ENCODE data around the gene URGCP.

DNA sequence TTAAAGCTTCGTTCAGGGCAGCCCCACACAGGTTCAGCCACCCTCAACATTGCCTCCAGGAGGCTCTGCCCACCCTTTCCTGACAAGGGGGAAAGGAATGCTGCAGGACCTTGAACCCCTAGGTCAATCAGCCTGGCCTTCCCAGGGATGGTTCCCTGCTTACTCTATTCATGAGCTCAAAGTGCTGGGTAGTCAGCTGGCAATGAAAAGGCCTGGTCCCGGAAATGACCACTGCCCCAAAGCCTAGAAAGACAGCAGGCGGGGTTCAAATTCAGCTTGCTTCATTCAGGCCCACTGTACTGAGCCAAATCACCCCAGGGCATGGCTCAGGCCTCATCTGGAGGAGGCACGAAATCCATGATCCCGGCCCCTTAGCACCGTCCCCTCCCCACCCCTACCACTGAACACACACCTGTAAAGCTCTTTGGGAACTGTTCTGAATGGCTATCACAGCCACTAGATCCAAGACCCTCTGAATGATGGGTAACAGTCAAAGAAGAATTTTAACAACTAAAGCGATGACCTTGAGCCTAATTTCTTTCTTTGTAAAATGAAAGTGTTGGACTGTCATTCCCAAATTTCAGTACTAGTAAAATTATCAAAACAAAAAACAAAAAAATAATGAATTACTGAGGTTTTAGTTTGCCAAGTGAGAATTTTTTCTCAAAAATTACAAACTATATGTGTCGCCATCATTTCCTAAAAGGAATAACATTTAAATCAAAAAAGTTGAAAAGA is 1.0 kb downstream of the URGCP start:
- TF ChIP-seq, protein P1, sequence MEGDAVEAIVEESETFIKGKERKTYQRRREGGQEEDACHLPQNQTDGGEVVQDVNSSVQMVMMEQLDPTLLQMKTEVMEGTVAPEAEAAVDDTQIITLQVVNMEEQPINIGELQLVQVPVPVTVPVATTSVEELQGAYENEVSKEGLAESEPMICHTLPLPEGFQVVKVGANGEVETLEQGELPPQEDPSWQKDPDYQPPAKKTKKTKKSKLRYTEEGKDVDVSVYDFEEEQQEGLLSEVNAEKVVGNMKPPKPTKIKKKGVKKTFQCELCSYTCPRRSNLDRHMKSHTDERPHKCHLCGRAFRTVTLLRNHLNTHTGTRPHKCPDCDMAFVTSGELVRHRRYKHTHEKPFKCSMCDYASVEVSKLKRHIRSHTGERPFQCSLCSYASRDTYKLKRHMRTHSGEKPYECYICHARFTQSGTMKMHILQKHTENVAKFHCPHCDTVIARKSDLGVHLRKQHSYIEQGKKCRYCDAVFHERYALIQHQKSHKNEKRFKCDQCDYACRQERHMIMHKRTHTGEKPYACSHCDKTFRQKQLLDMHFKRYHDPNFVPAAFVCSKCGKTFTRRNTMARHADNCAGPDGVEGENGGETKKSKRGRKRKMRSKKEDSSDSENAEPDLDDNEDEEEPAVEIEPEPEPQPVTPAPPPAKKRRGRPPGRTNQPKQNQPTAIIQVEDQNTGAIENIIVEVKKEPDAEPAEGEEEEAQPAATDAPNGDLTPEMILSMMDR (conservative IDR thresholded peaks at IDR 0.05; ENCODE audit: low read depth, low read length) = no peak
- TF ChIP-seq EZH2 (IDR thresholded peaks at IDR 0.05; ENCODE audit: low read length, unreplicated experiment) = no peak
- no peak for TF ChIP-seq EZH2phosphoT487 (IDR thresholded peaks at IDR 0.05; ENCODE audit: borderline replicate concordance, low read length)
